Ecto neural progenitor cell (in vitro differentiated cells): ENCODE results near the gene OR8S1.
"Not testable (repeated sequence)": the region's sequence is repeated elsewhere in the genome, so short reads cannot be mapped to it uniquely, and the experiment has no call there.

Source experiments
- DNase-seq: peaks from one replicate; pipeline ENCODE4 v3.0.0-alpha.2; 2018; ENCODE audit warnings: low spot score

Gene OR8S1

GRCh38 chr12:48525332-48525731 is at the start of gene OR8S1:
Gene OR8S1 (plus strand): TSS chr12:48525632. CDS start chr12:48525632, 0 bp downstream.
- no peak for DNase-seq

GRCh38 chr12:48482198-48482597 is 43.2 kb upstream of the OR8S1 start, which contains the start of gene C12orf54:
Gene C12orf54 (plus strand): TSS chr12:48482498. CDS start chr12:48483297, 799 bp downstream.
- no peak for DNase-seq

GRCh38 chr12:48482930-48483329 is 42.5 kb upstream of the OR8S1 start:
- DNase-seq = no peak

- DNase-seq = no peak
Observed at GRCh38 chr12:48486261-48486660, 39.2 kb upstream of the OR8S1 start.

GRCh38 chr12:48486679-48487078 is 38.8 kb upstream of the OR8S1 start:
- no peak for DNase-seq

- no peak for DNase-seq
Observed at GRCh38 chr12:48489012-48489411, 36.4 kb upstream of the OR8S1 start.

GRCh38 chr12:48489456-48489855 is 36.0 kb upstream of the OR8S1 start:
- not testable (repeated sequence) for DNase-seq

GRCh38 chr12:48500281-48500680 is 25.2 kb upstream of the OR8S1 start:
- DNase-seq = not testable (repeated sequence)

GRCh38 chr12:48506836-48507235 is 18.6 kb upstream of the OR8S1 start:
- DNase-seq = not testable (repeated sequence)

GRCh38 chr12:48508987-48509386 is 16.4 kb upstream of the OR8S1 start:
- DNase-seq = no peak

GRCh38 chr12:48510111-48510510 is 15.3 kb upstream of the OR8S1 start:
- no peak for DNase-seq

- no peak for DNase-seq
Observed at GRCh38 chr12:48512855-48513254, 12.6 kb upstream of the OR8S1 start.

- DNase-seq = no peak
Observed at GRCh38 chr12:48514728-48515127, 10.7 kb upstream of the OR8S1 start.

GRCh38 chr12:48520381-48520780 is 5.1 kb upstream of the OR8S1 start:
- not testable (repeated sequence) for DNase-seq

- DNase-seq = no peak
Observed at GRCh38 chr12:48527891-48528670, 2.6 kb downstream of the OR8S1 start.

GRCh38 chr12:48532601-48533000 is 7.2 kb downstream of the OR8S1 start:
- DNase-seq = no peak

- no peak for DNase-seq
Observed at GRCh38 chr12:48536602-48537001, 11.2 kb downstream of the OR8S1 start.

- DNase-seq = no peak
Observed at GRCh38 chr12:48542300-48542928, 17.0 kb downstream of the OR8S1 start.

- DNase-seq = no peak
Observed at GRCh38 chr12:48545833-48546469, 20.5 kb downstream of the OR8S1 start.

- not testable (repeated sequence) for DNase-seq
Observed at GRCh38 chr12:48547012-48547411, 21.6 kb downstream of the OR8S1 start.

- not testable (repeated sequence) for DNase-seq
Observed at GRCh38 chr12:48551636-48552035, 26.2 kb downstream of the OR8S1 start.

GRCh38 chr12:48553666-48554343 is 28.4 kb downstream of the OR8S1 start:
- not testable (repeated sequence) for DNase-seq
